CD4-positive, alpha-beta T cell treated with Interleukin-10 for 1 hour (primary cell): ENCODE data around the gene CTRB2.

Experiments
- DNase-seq: peaks from one replicate; pipeline ENCODE4 v3.0.0-alpha.2; 2020

CTRB2 gene

GRCh38 chr16:75203667-75204409 is 3.1 kb downstream of the CTRB2 start:
- no peak for DNase-seq

- DNase-seq, result no peak
These were observed 3.9 kb downstream of the CTRB2 start for GRCh38 chr16:75203096-75203495.

- no peak for DNase-seq
These were observed 4.8 kb downstream of the CTRB2 start for GRCh38 chr16:75202069-75202590.

GRCh38 chr16:75198135-75198600 is 8.8 kb downstream of the CTRB2 start:
- no peak for DNase-seq

- no peak for DNase-seq
These were observed 9.3 kb downstream of the CTRB2 start for GRCh38 chr16:75197522-75198134.

- DNase-seq, result no peak
These were observed 10.1 kb downstream of the CTRB2 start for GRCh38 chr16:75196836-75197235.

GRCh38 chr16:75195811-75196790 is 10.9 kb downstream of the CTRB2 start:
- DNase-seq, result no peak

- DNase-seq, result no peak
These were observed 13.1 kb downstream of the CTRB2 start for GRCh38 chr16:75193730-75194444.

GRCh38 chr16:75193265-75193650 is 13.7 kb downstream of the CTRB2 start:
- DNase-seq, result no peak

- no peak for DNase-seq
These were observed 14.2 kb downstream of the CTRB2 start for GRCh38 chr16:75192606-75193264.

GRCh38 chr16:75189638-75190245 is 17.2 kb downstream of the CTRB2 start:
- DNase-seq, result no peak

- no peak for DNase-seq
These were observed 18.0 kb downstream of the CTRB2 start for GRCh38 chr16:75188832-75189477.

- no peak for DNase-seq
These were observed 25.3 kb downstream of the CTRB2 start for GRCh38 chr16:75181630-75182029.

GRCh38 chr16:75179208-75179607 is 27.8 kb downstream of the CTRB2 start:
- DNase-seq, result no peak

GRCh38 chr16:75176926-75177325 is 30.0 kb downstream of the CTRB2 start:
- DNase-seq, result no peak

- DNase-seq, result no peak
These were observed 31.9 kb downstream of the CTRB2 start for GRCh38 chr16:75175074-75175473.

GRCh38 chr16:75172578-75172977 is 34.4 kb downstream of the CTRB2 start:
- DNase-seq, result no peak

GRCh38 chr16:75169899-75170405 is 37.0 kb downstream of the CTRB2 start:
- DNase-seq, result no peak

GRCh38 chr16:75160386-75160785 is 46.6 kb downstream of the CTRB2 start:
- no peak for DNase-seq
